DMS153 (cell line): ENCODE measurements around the gene RPTOR.
"Not testable (repeated sequence)": the region's sequence is repeated elsewhere in the genome, so short reads cannot be mapped to it uniquely, and the experiment has no call there.

Experiments used
- DNase-seq: peaks from one replicate; lab custom pipeline; 2025; lab: John Stamatoyannopoulos, UW

The RPTOR gene

DNA sequence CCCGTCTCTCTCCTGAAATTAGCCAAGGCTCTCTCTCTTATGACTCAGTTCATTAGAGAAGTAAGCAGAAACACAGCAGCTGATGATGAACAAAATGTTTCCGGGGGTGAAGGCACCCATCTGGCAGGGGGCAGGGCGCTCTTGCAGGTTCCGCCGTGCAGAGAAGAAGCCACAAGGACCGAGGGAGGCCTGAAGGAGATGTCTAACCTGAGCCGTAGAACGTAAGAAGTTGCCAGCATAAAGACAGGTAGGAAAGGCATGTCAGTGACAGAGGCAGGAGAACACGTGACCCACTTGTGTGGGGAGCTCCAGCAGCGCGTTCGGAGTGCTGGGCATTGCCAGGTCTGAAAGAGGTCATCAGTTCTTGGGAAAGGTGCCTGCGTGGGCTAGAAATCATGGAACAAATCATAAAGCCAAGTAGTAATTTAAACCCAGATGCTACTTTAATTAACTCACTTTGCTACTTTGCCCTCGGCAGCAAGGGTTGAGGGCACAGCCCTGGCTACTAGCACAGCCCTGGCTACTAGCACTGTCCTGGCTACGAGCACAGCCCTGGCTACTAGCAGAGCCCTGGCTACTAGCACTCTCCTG lies 198.6 kb downstream of the RPTOR start:
- DNase-seq = no peak

DNA sequence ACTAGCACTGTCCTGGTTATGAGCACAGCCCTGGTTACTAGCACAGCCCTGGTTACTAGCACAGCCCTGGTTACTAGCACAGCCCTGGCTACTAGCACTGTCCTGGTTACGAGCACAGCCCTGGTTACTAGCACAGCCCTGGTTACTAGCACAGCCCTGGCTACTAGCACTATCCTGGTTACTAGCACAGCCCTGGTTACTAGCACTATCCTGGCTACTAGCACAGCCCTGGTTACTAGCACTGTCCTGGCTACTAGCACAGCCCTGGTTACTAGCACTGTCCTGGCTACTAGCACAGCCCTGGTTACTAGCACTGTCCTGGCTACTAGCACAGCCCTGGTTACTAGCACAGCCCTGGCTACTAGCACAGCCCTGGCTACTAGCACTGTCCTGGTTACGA lies 199.3 kb downstream of the RPTOR start:
- DNase-seq = not testable (repeated sequence)

DNA sequence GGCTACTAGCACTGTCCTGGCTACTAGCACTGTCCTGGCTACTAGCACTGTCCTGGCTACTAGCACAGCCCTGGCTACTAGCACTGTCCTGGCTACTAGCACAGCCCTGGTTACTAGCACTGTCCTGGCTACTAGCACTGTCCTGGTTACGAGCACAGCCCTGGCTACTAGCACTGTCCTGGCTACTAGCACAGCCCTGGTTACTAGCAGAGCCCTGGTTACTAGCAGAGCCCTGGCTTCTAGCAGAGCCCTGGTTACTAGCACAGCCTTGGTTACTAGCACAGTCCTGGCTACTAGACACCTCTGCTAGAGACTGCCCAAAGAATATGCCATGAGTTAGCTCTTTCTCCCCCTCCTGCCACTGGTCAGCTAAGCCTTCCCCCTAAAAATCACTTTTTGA lies 200.1 kb downstream of the RPTOR start:
- DNase-seq = not testable (repeated sequence)

DNA sequence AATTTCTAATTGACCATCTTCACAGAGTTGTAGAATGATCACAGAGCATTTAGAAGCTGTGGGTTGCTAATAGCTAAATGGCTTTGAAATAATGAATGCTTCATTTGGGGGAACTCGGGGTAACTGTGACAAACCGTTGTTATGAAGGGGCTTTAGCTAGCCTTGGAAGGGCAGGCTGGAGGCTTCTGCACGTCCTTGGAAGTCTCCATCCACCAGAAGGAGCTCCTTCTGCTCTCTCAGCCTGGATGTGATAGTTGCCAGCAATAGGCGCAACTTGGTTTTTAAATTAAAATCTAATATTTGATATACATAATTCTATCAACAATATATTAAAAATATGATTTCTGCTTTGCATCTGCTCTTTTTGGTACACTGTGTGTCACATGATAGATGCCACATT lies 200.5 kb downstream of the RPTOR start:
- no peak for DNase-seq

DNA sequence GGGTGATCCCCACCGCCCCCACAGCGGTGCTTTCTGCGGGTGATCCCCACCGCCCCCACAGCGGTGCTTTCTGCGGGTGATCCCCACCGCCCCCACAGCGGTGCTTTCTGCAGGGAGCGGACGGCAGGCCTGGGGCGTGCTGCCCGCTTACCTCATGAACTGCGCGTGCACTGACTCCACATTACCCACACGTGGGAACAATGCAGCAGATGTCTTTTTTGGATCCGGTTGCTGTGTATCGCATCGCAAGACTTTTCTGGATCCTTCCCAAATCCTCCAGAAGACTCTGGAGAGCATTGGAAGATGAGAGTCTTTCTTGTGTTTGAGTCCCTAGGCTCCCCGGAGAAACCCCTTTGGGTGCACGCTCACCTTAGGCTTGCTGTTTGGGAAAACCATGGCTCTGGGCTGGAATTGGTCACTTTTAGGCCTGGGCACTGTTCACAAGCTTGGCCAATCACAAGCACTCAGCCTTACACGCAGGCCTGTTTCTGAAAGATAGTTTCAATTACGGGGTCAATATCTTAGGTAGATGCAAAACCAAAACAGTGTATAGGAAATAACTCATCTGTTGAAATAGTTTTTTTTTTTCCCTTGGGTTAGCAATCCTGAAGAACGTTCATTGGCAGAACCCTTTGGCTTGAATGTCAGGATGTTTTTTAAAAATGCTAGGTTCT lies 201.8 kb downstream of the RPTOR start:
- DNase-seq = no peak

DNA sequence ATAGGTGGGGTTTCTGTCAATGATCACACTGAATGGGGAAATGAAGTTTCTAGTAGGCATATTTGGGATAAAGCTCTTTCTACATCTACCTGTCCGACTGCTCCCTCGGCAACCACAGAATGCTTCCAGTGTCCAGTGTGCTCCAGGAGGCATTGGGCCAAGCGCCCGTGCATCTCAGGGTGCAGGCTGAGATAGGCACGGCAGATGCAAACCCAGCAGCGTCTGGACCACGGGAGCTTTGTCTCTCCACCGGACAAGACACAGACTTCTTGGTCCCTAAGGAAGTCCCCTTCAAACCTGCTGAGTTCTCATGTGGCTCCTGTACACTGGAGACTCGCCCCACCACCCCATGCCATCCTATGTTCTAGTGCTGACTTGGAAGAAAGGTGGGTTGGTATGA lies 202.8 kb downstream of the RPTOR start:
- DNase-seq = no peak

DNA sequence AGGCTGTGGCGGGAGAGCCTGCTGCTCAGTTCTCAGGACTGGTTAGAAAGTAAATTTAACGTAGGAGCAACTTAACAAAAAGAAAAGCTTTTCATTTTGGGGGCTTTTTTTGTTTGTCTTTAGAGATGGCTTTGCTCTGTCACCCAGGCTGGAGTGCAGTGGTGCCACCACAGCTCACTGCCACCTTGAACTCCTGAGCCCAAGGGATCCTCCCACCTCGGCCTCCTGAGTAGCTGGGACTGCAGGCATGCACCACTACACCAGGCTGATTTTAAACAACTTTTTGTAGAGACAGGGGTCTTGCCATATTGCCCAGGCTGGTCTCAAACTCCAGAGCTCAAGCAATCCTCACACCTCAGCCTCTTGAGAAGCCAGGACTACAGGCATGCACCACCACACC lies 205.0 kb downstream of the RPTOR start:
- no peak for DNase-seq

DNA sequence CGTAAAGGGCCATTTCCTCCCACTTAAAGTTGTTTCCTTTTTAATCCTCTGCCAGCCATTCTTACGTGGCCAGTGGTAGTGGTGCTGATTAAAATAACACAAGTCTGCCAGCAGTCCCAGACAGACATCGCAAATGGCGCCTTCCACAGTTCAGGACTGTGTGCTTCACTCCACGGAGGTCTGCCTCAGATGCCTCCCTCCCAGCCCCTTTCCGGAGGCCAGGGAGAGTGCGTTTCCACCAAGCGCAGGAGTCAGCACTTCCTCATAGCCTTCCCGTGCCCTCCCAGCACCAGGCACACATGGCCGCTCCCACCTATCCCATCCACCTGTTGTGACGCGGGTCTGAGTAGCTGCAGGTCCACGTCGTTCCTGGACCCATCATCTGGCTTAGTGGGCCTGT lies 205.6 kb downstream of the RPTOR start:
- peak; percentile 53 for DNase-seq

DNA sequence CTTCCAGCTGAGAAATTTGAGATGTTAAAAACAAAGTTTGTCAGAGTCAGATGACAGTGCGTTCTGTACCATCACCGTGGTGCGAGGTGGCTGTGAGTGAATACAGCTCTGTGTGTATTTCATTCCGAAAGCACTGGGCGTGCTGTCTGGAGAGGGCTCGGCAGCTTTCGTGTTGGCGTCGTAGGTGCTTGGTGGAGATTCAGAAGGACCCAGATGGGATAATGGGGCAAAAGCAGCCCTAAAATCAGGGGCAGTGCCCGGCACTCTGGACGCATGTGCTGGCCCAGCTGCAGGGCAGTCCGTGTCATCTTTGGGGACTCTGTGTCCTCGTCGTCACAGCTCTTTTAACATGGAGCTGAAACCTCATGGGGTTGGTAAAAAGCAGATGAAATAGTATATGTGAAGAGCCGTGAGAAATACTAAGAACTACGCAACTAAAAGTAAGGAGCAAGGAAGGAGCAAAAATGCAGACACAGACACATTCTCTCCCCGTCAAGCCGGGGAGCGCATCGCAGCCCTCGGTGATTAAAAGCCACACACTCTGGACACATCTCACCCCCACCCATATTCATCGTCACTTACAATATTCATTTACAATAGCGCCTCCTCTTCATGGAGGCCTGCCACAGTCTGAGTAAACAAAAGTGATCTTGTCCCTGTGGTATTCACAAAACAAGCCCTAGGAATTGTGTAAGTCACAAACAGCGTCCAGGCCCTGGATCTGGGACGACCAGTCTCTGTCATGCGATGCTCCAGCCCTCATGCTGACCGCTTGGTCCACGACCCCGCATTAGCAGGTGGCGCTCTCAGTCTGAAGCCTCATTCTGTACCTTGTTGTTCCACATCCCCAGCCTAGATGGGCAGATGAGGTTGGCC lies 206.7 kb downstream of the RPTOR start:
- DNase-seq = no peak

DNA sequence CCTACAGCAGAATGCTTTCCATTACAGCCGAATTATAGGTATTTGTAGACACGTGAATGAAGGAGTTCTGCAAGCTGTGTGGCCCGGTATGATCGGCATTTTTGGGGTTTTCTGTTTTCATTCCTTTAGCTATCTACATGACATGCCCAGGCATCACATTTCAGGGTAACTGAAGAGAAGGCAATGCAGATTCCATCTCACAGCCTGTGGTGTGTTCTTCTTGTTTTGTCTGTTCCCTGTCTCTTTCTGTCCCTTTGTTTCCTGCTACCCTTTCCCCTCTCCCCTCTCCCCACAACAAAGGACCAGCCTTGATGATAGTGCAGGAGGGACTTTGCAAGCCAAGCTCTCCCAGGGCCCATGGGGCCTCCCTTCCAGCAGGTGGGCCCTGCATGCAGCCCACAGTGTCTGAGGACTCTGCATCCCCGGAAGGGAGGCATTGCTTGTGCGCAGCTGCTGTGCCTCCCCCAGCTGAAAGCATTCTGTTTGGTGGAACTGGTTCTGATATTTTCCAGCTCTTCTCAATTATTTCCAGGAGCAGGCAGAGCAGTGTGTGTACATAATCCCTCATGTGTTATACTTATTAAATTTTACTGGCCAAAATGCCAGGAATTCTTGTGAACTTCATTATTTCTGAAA lies 207.4 kb downstream of the RPTOR start:
- DNase-seq = no peak

DNA sequence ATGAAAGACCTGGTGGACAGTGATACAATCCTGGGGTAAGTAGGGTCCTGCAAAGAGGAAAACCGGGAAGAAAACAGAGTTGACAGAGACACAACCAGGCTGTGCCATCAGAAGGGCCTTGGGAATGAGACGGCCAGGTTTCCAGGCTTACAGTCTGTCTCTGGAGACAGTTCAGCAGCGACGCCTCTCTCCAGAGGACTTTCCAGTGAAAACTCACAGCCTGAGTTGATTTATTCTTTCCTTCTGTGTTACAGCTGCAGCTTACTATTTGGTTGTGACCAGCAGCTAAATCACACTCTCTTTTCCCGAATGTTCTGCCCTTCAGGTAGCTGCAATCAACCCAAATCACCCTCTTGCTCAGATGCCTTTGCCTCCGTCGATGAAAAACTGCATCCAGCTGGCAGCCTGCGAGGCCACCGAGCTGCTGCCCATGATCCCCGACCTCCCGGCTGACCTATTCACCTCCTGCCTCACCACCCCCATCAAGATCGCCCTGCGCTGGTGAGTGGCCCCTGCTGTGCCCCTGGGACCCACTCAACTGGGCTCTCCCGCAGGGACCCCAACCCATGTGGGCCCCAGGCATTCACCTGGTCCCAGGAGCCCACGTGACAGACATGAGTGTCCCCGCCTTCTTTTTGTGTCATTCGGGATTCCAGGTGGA lies 209.2 kb downstream of the RPTOR start:
- DNase-seq = no peak

DNA sequence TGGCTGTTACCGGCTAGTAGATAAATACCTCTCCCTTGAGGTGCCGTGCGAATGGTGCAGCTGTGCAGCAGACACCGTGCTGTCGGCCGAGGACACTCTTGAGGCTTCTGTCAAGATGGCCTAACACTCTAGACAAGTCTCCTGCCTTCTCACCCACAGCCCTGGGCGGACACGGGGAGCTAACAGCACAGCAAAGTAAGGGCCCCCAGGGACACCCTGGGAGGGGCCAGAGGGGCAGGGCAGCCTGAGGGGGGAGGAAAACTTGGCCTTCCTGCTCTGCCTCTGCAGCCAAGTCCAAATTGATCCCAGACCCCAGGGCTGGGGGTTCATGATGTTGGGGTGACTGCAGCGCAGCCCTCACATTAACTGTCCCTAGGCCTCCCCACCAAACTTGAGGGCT lies 210.2 kb downstream of the RPTOR start:
- no peak for DNase-seq

DNA sequence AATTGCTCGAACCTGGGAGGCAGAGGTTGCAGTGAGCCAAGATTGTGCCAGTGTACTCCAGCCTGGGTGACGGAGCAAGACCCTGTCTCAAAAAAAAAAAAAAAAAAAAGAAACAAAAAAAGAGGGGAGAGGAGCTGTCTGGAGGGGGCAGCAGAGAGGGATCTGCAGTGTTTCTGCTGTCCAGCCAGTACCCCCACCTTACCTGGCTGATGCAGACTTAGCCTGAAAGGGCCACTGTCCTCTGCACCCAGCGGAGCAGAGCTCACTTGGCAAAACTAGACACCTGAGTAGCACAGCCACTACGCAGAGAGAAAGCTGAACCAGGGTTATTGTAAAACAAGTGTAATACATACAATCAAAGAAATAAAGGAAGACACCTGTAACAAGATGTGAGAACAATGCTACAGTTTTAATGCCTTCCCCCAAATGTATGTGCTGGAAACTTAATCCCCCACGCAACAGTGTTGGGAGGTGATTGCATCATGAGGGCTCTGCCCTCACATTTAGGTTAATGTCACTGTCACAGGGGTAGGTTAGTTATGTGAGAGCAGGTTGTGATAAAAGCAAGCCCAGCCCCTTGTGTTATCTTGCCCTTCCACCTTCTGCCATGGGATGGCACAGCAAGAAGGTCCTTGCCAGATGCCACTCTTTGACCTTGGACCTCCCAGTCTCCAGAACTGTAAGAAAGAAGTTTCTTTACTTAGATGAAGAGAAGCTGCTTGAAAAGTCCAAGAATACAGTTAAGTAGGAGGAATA lies 211.2 kb downstream of the RPTOR start:
- no peak for DNase-seq

DNA sequence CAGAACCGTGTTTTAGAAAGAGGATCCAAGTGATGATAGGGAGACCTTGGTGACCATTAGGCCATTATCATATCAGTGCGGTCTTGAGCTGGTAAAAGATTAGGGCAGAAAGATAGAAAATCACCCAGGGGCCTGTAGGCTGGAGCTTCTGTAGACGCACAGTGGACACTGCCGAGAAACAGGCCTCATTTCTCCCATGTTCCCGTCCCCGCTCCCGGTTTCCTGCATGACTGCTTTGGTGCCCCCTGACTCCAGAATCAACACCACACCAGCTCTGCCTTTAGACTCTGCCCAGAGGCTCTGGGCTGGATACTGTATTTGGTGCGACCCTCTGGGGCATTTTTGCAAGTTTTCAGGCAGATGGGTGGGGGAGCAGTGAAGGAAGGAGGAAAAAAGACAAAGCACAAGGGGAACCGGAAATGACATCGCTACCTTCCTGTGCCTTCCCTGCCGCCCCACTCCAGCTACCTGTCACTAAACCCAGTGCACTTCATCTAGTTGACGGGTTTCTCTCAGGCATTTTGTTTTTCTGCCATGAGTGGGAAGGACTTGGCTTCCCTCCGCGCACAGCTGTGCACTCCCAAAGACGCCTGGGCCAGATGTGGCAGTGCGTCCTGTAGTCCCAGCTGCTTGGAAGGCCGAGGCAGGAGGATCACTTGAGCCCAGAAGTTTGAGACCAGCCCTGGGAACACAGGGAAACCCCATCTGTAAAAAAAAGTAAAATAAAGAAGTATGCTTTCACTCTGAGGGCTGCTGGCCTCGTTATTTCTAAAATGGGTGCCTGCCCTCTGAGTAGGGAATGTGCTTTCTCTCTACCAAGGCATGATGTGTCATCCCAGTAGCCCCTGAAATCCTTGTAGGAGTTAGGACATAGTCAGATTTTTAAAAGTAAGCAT lies 214.1 kb downstream of the RPTOR start:
- DNase-seq = no peak

DNA sequence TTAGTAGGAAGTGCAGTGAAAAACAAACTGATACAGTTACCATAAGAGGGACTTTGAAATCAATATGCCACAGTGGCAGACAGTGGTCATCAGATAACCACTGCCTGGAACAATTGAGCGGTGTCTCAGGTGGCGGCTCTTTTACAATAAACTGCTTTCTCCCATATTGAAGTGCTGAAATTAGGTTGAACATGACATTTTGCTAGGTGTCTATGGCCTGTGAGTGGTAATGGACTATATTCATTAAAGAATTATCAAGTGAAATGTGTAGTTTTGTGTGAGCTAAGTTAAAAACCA lies 214.7 kb downstream of the RPTOR start:
- no peak for DNase-seq

DNA sequence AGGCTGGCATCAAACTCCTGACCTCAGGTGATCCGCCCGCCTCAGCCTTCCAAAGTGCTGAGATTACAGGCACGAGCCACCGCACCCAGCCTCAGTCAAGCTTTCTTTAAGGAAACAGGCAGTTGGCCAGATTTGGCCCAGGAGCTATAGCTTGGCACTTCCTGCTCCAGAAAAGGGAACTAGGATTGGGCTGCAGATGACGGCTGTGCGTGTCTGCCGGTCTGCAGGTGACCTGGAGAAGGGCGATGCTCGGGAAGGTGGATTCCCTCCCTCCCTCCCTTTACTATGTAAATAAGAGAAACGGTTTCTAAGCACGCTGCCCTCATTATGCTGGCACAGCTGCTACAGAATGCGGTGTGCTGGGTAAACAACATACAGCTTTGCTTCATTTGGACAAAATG lies 215.9 kb downstream of the RPTOR start:
- peak; percentile 97 for DNase-seq

DNA sequence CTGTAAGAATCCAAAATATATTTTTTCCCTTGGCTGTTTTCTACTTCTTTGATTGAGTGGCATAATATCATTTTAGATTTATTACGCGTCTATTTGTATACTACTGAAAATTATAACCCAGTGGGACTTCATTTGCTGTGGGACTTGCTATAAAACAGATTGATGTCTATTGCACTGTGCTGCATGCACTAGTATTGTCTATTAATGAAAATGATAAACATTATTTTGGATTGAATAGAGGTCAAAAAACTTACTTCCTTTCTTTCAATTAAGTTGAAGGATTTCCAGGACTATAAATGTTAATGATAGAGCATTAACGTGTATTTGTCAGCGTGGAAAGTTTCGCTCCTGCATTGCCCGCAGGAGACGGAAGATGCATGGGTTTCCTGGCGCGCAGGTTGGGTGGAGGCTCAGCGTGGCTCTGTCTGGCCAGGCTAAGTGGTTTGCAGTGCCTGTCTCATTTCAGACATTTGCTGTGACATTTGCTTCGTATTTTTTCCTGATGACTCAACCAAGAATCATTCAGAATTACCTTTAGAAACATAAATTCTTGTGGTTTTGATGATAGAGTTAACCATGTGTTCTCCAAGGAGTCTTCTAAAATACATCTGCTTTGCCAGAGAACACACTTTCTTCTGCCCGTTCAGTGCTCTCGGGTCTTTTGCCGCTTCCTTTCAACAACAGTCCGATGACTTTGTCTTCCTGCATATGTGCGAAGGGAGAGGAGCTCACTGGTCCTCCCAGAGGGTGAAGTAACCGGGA lies 216.7 kb downstream of the RPTOR start:
- DNase-seq = no peak

DNA sequence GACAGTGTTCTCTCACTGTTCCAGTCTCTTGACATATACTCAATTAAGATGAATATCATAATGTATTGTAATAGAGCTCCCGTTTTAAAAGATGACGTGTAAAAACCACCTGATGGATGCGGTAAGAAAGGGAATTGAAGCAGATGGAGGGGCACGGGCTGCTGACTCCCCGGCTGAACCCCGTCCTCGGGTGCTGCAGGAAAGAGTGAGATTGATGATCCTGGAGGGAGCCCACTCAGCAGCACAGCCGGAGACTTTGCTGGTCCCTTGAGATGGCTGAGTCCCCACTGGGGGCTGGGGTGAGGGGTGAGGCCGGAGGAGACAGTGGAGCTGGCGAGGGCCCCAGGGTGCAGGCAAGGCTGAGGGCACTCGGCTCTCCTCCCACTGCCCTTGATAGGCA lies 217.4 kb downstream of the RPTOR start:
- no peak for DNase-seq

DNA sequence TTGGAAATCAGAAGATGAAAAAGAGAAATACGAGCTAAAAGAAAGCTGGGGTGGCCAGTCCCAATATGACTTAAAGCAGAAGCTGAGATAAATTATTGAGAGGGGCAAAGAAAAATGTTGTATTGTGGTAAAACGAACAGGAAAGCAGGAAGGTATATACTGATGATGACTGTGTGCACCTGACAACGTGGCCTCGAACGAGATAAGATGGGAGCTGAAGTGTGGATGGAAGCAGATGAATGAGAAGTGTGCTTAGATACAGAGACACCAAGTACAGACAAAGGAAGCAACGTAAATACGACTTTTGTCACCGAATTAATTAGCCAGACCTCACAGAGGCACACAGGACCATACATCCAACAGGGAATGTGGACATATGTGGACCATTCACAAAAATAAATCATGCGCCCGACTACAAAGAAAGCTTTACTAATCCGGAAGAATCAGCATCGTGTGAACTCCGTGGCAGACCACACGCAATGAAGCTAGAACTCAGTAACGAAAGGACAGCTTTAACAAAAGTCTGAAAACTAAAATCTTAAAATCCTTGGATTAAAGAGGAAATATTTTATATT lies 218.7 kb downstream of the RPTOR start:
- DNase-seq = no peak
